GM20431 (cell line): Measurements from ENCODE around the gene ZNF320.
"Not testable (repeated sequence)": the region's sequence is repeated elsewhere in the genome, so short reads cannot be mapped to it uniquely, and the experiment has no call there.

ENCODE experiments used
- in situ Hi-C: fragments of 300-500 bp; cut with MseI, MboI; formaldehyde crosslinking; loops from one replicate; pipeline ENCODE4 v1.15.0; 2020; ENCODE audit warnings: low sequenced_read_pairs; ENCODE audit not compliant: unreplicated experiment

The ZNF320 gene

GRCh38 chr19:52897138-52897935 lies at the start of gene ZNF320:
TSS of gene ZNF320 (minus strand) at chr19:52897635. CDS start at chr19:52890255, 7,380 bp downstream.
- in situ Hi-C loops: no loop called here

DNA sequence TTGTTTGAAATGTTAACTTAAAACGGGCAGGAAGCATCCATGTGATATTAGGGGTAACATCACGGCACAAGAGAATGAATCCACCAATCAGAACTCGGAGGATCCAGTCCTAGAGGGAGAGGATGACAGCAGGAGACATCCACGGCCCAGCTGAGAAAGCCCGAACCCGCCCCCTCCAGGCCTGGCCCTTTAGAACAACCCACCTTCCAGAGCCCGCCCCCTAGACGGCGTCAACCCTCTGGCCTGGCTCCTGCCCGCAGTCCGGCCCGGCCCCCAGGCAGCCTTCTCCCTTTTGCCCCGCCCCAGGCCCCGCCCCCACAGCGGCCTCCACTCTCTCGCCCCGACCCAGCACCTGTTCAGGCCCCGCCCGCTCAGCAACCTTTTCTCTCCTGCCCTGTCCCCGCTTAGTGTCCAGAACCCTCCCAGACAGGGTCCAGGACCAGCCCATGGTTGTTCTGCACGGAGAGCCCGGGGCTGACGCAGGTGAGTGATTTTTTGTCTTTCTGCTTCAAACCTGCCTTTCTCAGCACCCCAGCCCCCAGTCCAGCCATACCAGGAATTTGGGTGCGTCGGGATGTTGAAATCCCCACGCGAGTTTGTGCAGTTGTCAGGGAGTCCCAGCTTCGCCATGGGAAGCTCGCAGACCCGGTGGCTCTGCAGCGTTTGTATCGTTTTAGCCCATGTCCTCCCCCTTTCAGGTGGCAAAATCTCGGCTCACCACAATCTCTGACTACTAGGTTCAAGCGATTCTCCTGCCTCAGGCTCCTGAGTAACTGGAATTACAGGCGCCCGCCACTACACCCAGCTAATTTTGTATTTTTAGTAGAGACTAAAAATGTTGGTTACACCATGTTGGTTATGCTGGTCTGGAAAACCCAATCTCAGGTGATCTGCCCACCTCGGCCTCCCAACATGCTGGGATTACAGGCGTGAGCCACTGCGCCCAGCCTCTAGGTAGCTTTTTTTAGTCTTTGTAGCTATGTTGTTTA lies 49.2 kb upstream of the ZNF320 start:
- in situ Hi-C loops: no loop called here

DNA sequence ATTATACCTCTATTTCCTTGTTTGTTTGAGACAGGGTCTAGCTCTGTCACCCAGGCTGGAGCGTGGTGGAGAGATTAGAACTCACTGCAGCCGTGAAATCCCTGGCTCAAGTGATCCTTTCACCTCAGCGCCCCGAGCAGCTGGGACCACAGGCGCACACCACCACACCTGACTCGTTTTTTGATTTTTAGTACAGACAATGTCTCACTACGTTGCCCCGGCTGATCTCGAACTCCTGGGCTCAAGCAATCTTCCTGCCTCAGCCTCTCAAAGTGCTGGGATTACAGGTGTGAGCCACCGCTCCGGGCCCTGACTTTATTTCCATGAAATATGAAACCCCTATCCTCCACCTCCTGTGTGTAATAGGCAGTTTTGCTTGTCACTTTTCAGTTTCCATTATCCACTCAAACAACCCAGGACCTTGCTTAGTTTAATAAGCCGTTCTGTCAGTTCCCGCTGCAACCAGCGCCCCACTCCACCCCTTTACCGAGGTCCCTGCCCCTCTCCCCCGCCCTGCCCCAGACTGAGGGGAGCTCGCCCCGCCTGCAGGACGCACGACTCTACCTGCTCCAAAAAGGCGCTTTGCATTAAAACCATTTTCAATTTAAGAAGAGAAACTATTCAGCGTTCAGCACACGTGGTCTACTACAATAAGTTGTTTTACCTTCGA lies 48.4 kb upstream of the ZNF320 start:
- in situ Hi-C loops: no loop called here

GRCh38 chr19:52944703-52945493 lies 47.5 kb upstream of the ZNF320 start:
- in situ Hi-C loops: not testable (repeated sequence)

GRCh38 chr19:52943884-52944643 lies 46.6 kb upstream of the ZNF320 start:
- in situ Hi-C loops: no loop called here

DNA sequence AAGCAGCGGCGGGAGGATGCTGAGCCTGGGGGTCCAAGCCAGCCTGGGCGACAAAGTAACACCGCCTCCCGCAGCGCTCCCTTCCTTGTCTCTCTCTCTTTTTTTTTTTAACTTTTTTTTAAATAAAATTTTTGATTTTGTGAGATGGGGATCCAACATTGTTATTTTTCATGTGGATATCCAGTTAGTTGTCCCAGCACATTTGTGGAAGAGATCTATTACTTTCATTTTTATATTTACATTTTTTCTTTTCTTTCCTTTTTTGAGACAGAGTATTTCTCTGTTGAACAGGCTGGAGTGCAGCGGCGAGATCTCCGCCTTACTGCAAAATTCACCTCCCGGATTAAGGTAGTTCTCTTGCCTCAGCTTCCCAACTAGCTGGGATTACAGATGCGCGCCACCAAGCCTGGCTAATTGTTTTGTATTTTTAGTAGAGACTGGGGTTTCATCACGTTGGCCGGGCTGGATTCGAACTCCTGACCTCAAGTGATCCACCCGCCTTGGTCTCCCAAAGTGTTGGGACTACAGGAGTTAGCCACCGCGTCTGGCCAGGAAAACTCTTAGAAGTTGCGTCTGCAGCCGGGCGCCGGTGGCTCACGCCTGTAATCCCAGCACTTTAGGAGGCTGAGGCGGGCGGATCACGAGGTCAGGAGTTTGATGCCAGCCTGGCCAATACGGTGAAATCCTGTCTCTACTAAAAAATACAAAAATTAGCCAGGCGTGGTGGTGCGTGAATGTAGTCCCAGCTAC lies 45.9 kb upstream of the ZNF320 start:
- in situ Hi-C loops: no loop called here

DNA sequence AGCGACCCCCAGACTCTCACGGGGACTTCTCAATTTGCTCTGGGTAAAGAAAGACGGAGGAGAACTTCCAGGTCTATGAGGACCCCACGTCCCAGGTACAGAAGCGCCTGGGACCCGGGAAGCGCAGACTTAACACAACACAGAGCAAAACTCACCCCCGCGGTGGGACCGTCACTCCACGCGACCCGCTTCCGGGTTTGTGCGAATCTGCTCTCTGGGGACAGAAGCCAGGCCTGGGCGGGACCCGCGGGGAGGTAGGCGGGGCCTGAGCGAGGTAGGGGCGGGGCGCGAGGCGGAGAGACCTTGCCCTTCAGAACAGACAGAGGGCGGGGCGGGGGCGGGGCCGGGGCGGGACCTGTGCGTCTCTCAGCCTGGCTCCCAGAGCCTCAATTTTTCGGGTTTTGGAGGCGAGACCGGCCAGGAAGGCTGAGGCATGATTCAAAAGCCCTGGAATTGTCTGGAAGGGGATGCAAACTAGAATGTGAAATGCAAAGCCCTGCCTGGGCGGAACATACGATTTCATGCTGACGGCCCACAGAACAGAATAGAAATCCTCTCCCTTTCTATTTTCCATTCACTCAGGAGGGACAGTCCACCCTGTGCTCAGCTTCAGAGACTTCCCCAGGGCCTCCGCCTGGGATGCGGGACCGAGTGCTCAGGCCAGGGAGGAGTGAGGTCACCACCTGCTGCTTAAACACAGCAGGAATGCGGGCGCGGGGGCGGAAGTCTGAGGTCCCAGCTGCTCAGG lies 45.1 kb upstream of the ZNF320 start:
- in situ Hi-C loops: no loop called here

- in situ Hi-C loops: no loop called here
Observed at GRCh38 chr19:52941941-52942385, 44.5 kb upstream of the ZNF320 start.

- in situ Hi-C loops: not testable (repeated sequence)
Observed at GRCh38 chr19:52941523-52941922, 44.1 kb upstream of the ZNF320 start.

- in situ Hi-C loops: not testable (repeated sequence)
Observed at GRCh38 chr19:52940905-52941304, 43.5 kb upstream of the ZNF320 start.

DNA sequence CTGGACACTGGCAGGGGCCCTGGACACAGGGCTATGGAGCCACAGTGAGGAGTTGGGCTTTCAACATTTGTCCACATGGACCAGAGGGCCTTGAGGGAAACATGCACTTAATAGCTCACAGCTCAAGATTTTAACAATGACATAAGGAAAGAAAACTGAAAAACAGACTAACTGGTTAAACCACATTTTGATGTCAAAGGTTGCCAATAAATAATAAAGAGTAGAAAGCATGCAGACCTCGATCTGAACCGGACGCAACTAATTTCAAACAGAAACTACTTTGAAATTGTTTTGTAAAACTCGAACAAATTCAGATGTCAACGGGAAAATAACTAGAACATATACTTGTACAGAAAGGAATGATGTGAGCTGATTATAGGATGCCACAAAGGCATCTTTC lies 41.3 kb upstream of the ZNF320 start:
- in situ Hi-C loops: no loop called here

GRCh38 chr19:52936954-52937325 lies 39.5 kb upstream of the ZNF320 start:
- in situ Hi-C loops: no loop called here

GRCh38 chr19:52936151-52936953 lies 38.9 kb upstream of the ZNF320 start:
- in situ Hi-C loops: no loop called here

DNA sequence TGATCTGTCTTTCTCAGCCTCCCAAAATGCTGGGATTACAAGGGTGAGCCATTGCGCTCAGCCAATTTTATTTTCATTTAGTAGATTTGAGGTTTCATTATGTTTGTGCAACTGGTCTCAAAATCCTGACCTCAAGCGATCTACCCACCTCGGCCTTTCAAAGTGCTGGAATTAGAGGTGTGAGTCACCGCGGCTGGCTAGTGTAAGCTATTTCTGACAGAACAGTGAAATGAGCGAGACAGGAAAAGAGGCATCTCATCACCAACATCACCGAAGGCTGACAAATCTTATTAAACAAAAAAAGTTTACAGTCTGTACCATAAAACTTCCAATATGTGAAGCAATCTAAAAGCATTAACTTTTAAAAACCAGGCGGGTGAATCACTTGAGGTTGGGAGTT lies 38.0 kb upstream of the ZNF320 start:
- in situ Hi-C loops: no loop called here

DNA sequence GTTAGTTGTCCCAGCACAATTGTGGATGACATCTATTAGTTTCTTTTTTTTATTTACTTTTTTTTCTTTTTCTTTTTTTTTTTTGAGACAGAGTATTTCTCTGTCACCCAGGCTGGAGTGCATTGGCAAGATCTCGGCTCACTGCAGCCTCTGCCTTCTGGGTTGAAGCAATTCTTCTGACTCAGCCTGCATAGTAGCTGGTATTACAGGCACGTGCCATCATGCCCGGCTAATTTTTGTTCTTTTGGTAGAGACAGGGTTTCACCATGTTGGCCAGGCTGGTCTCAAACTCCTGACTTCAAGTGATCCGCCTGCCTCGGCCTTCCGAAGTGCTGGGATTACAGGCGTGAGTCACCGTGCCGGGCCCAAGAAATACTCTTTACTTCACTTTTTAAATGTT lies 27.2 kb upstream of the ZNF320 start:
- in situ Hi-C loops: not testable (repeated sequence)

- in situ Hi-C loops: no loop called here
Observed at GRCh38 chr19:52923778-52924593, 26.6 kb upstream of the ZNF320 start.
